ENCODE measurements around the gene SPTLC1. TPM values are rescaled to one million over a fixed set of nuclear protein-coding genes. Genes with fewer than 3 reads are reported as not detected.

The SPTLC1 gene
- polyA plus RNA-seq, 1 donor from 2014 or later: 74.8 TPM

GRCh38 chr9:92164490-92164889 lies 49.3 kb upstream of the SPTLC1 start:
- Histone ChIP-seq H3F3A (ENCODE audit: insufficient read depth, low read length, poor library complexity, severe bottlenecking) (no peaks in the 10 kb centered on the region), H3K4me3 (ENCODE audit: low read length) (no peak overlapping the region), H3K4me2 (ENCODE audit: low read length) (no peak overlapping the region), H4K20me1 (ENCODE audit: insufficient read depth) (no peaks in the 10 kb centered on the region), H3K9me2 (ENCODE audit: insufficient read depth, low read length) (no peaks in the 10 kb centered on the region), H3K79me2 (replicated peaks; ENCODE audit: insufficient read depth, low read length) (no peaks in the 10 kb centered on the region), H3K27me3 (ENCODE audit: insufficient read depth, low read depth, low read length) (no peaks in the 10 kb centered on the region), H3K9me3 (ENCODE audit: low read length) (no peaks in the 10 kb centered on the region), H2AFZ (ENCODE audit: low read depth, low read length) (no peak overlapping the region), H3K9ac (ENCODE audit: low read length) (no peak overlapping the region), H3K27ac (ENCODE audit: low read length) (no peak overlapping the region), H3K36me3 (ENCODE audit: insufficient read depth, low read length) (no peaks in the 10 kb centered on the region)
- TF ChIP-seq EZH2 (IDR thresholded peaks at IDR 0.05; ENCODE audit: borderline replicate concordance, insufficient read depth, low read length, poor library complexity, severe bottlenecking): no peak

- Histone ChIP-seq H3K9me2 (ENCODE audit: insufficient read depth, low read length) (no peaks in the 10 kb centered on the region), H3K9ac (ENCODE audit: low read length) (no peak overlapping the region), H3K79me2 (replicated peaks; ENCODE audit: insufficient read depth, low read length) (no peaks in the 10 kb centered on the region), H3K4me2 (ENCODE audit: low read length) (no peak overlapping the region), H3K27ac (ENCODE audit: low read length) (no peak overlapping the region), H3K4me3 (ENCODE audit: low read length) (no peak overlapping the region), H3K36me3 (ENCODE audit: insufficient read depth, low read length) (no peaks in the 10 kb centered on the region), H3F3A (ENCODE audit: insufficient read depth, low read length, poor library complexity, severe bottlenecking) (no peaks in the 10 kb centered on the region), H3K27me3 (ENCODE audit: insufficient read depth, low read depth, low read length) (no peaks in the 10 kb centered on the region), H3K9me3 (ENCODE audit: low read length) (no peaks in the 10 kb centered on the region), H4K20me1 (ENCODE audit: insufficient read depth) (no peaks in the 10 kb centered on the region), H2AFZ (ENCODE audit: low read depth, low read length) (no peak overlapping the region)
- TF ChIP-seq MXI1 (conservative IDR thresholded peaks at IDR 0.05; ENCODE audit: poor library complexity, severe bottlenecking) (no peak), REST (IDR thresholded peaks at IDR 0.05; ENCODE audit: borderline replicate concordance) (no peak), EZH2 (IDR thresholded peaks at IDR 0.05; ENCODE audit: borderline replicate concordance, insufficient read depth, low read length, poor library complexity, severe bottlenecking) (no peak), CTCF (IDR thresholded peaks at IDR 0.05; ENCODE audit: poor library complexity, severe bottlenecking) (no peak), TAF1 (IDR thresholded peaks at IDR 0.05; ENCODE audit: low read depth) (no peak), RAD21 (conservative IDR thresholded peaks at IDR 0.05) (no peak), POLR2AphosphoS5 (IDR thresholded peaks at IDR 0.05) (no peak), SMC3 (conservative IDR thresholded peaks at IDR 0.05; ENCODE audit: poor library complexity) (no peak), EP300 (conservative IDR thresholded peaks at IDR 0.05; ENCODE audit: poor library complexity, severe bottlenecking) (no peak)
Observed at GRCh38 chr9:92163276-92163675, 48.1 kb upstream of the SPTLC1 start.

- no peaks in the 10 kb centered on the region for H3K9me3 ChIP-seq (ENCODE audit: low read length)
- TF ChIP-seq POLR2AphosphoS5 (IDR thresholded peaks at IDR 0.05) (no peak), CTCF (IDR thresholded peaks at IDR 0.05; ENCODE audit: poor library complexity, severe bottlenecking) (no peak), TAF1 (IDR thresholded peaks at IDR 0.05; ENCODE audit: low read depth) (no peak), RAD21 (conservative IDR thresholded peaks at IDR 0.05) (no peak), EP300 (conservative IDR thresholded peaks at IDR 0.05; ENCODE audit: poor library complexity, severe bottlenecking) (no peak), SMC3 (conservative IDR thresholded peaks at IDR 0.05; ENCODE audit: poor library complexity) (no peak), MXI1 (conservative IDR thresholded peaks at IDR 0.05; ENCODE audit: poor library complexity, severe bottlenecking) (no peak), REST (IDR thresholded peaks at IDR 0.05; ENCODE audit: borderline replicate concordance) (no peak)
- H3K79me2 ChIP-seq (replicated peaks; ENCODE audit: insufficient read depth, low read length): no peaks in the 10 kb centered on the region
- H3K9me2 ChIP-seq (ENCODE audit: insufficient read depth, low read length): no peaks in the 10 kb centered on the region
- no peaks in the 10 kb centered on the region for H4K20me1 ChIP-seq (ENCODE audit: insufficient read depth)
- no peak overlapping the region for H3K4me3 ChIP-seq (ENCODE audit: low read length)
- H3K27ac ChIP-seq (ENCODE audit: low read length): no peak overlapping the region
- no peaks in the 10 kb centered on the region for H3K36me3 ChIP-seq (ENCODE audit: insufficient read depth, low read length)
- H3F3A ChIP-seq (ENCODE audit: insufficient read depth, low read length, poor library complexity, severe bottlenecking): no peaks in the 10 kb centered on the region
- H3K4me2 ChIP-seq (ENCODE audit: low read length): no peak overlapping the region
- H2AFZ ChIP-seq (ENCODE audit: low read depth, low read length): no peak overlapping the region
- H3K27me3 ChIP-seq (ENCODE audit: insufficient read depth, low read depth, low read length): no peaks in the 10 kb centered on the region
- no peak overlapping the region for H3K9ac ChIP-seq (ENCODE audit: low read length)
Observed at GRCh38 chr9:92160786-92161185, 45.6 kb upstream of the SPTLC1 start.
